H1 (cell line): ENCODE results near the gene CPXM1. TPM values are rescaled to one million over a fixed set of nuclear protein-coding genes. Genes with fewer than 3 reads are reported as not detected.

ENCODE experiments used
- CTCF ChIA-PET: fragments of 300-600 bp; sonication (Branson Sonifier 250); formaldehyde crosslinking; loops from one replicate; lab custom pipeline; 2021; ENCODE audit not compliant: partially characterized antibody; lab: Charles Lee
- POLR2A ChIA-PET: fragments of 300-600 bp; sonication (Branson Sonifier 250); formaldehyde crosslinking; loops from one replicate; lab custom pipeline; 2021; ENCODE audit warnings: inconsistent platforms; ENCODE audit not compliant: partially characterized antibody; lab: Charles Lee
- DNase-seq, 2 experiments: peaks; one replicate each; pipeline versions ENCODE4 v3.0.0 to v3.0.0-alpha.2; 2010 to 2022; ENCODE audit warnings: low spot score in 2 of 2, low read depth in 1 of 2, mixed read lengths in 1 of 2
- FAIRE-seq: peaks from 2 replicates; lab custom pipeline; 2011; peaks lifted over from hg19 to GRCh38; lab: Jason Lieb, UNC
- H2AFZ ChIP-seq: 2 replicates; pipeline ENCODE4 v1.8.1; 2012; ENCODE audit warnings: low read length, inconsistent platforms
- H2AK5ac ChIP-seq: 2 replicates; pipeline ENCODE4 v1.6.1; 2013; ENCODE audit warnings: low read depth, low read length
- H2BK120ac ChIP-seq: replicated peaks from 2 replicates; pipeline ENCODE3; 2013; ENCODE audit warnings: low read depth, low read length, inconsistent platforms
- H2BK12ac ChIP-seq: 2 replicates; pipeline ENCODE4 v1.6.1; 2013; ENCODE audit warnings: low read depth, low read length
- H2BK15ac ChIP-seq: 2 replicates; pipeline ENCODE4 v1.6.1; 2013; ENCODE audit warnings: low read length
- H2BK20ac ChIP-seq: 2 replicates; pipeline ENCODE4 v1.6.1; 2013; ENCODE audit warnings: low read length
- H2BK5ac ChIP-seq: 2 replicates; pipeline ENCODE4 v1.6.1; 2013; ENCODE audit warnings: low read depth, low read length
- H3K14ac ChIP-seq: 2 replicates; pipeline ENCODE4 v1.6.1; 2013; ENCODE audit warnings: inconsistent platforms; ENCODE audit not compliant: insufficient read length
- H3K18ac ChIP-seq: 2 replicates; pipeline ENCODE4 v1.6.1; 2013; ENCODE audit warnings: low read length; ENCODE audit errors: extremely low read depth
- H3K23ac ChIP-seq: 2 replicates; pipeline ENCODE4 v1.6.1; 2013; ENCODE audit warnings: inconsistent platforms; ENCODE audit not compliant: insufficient read length
- H3K23me2 ChIP-seq: 2 replicates; pipeline ENCODE4 v1.6.1; 2013; ENCODE audit warnings: low read depth, low read length
- H3K27ac ChIP-seq: 2 replicates; pipeline ENCODE4 v1.6.1; 2011; ENCODE audit warnings: low read depth, low read length, inconsistent platforms
- H3K27me3 ChIP-seq, 4 experiments: replicated peaks in 1 of 4; 1 replicate in 1 of 4; 2 replicates in 3 of 4; pipeline versions ENCODE4 v1.6.1 to v1.8.1; 2011 to 2013; ENCODE audit warnings: low read length in 3 of 4, mild to moderate bottlenecking in 3 of 4, inconsistent platforms in 2 of 4, mixed read lengths in 2 of 4, moderate library complexity in 1 of 4; ENCODE audit not compliant: control insufficient read depth in 3 of 4, insufficient read depth in 3 of 4; ENCODE audit errors: extremely low read depth in 1 of 4
- H3K36me3 ChIP-seq, 4 experiments: 2 replicates each; pipeline versions ENCODE4 v1.6.1 to v1.8.1; 2011 to 2013; ENCODE audit warnings: mild to moderate bottlenecking in 4 of 4, low read length in 3 of 4, moderate library complexity in 2 of 4, control low read depth in 1 of 4, inconsistent platforms in 1 of 4; ENCODE audit not compliant: insufficient read depth in 4 of 4, control insufficient read depth in 2 of 4
- H3K4ac ChIP-seq: replicated peaks from 2 replicates; pipeline ENCODE3; 2013; ENCODE audit warnings: low read length, low read depth, mixed read lengths, inconsistent platforms; ENCODE audit not compliant: insufficient read length
- H3K4me1 ChIP-seq, 4 experiments: replicated peaks in 1 of 4; 1 replicate in 1 of 4; 2 replicates in 3 of 4; pipeline versions ENCODE4 v1.6.1 to v1.8.1; 2011 to 2013; ENCODE audit warnings: low read length in 3 of 4, inconsistent platforms in 2 of 4, mixed read lengths in 1 of 4; ENCODE audit not compliant: insufficient read depth in 4 of 4, control insufficient read depth in 3 of 4
- H3K4me2 ChIP-seq, 2 experiments: 2 replicates each; pipeline versions ENCODE4 v1.6.1 to v1.8.1; 2011 to 2013; ENCODE audit warnings: low read depth in 2 of 2, low read length in 2 of 2, control low read depth in 1 of 2, inconsistent platforms in 1 of 2, mild to moderate bottlenecking in 1 of 2; ENCODE audit not compliant: insufficient read depth in 1 of 2
- H3K4me3 ChIP-seq, 4 experiments: fragments of 200-600, 300-600 bp in 1 of 4; sonication (generic), shearing (Covaris generic), sonication (Bioruptor Twin) in 1 of 4; 2 replicates each; pipeline versions ENCODE4 v1.5.1 to v1.8.1; 2011 to 2016; ENCODE audit warnings: low read length in 4 of 4, low read depth in 3 of 4, control low read depth in 2 of 4, inconsistent platforms in 2 of 4, mild to moderate bottlenecking in 2 of 4, mixed read lengths in 1 of 4, moderate library complexity in 1 of 4; ENCODE audit not compliant: insufficient read depth in 2 of 4; ENCODE audit errors: extremely low read depth in 1 of 4
- H3K56ac ChIP-seq: replicated peaks from 2 replicates; pipeline ENCODE3; 2013; ENCODE audit warnings: low read depth, mild to moderate bottlenecking, mixed read lengths, low read length, inconsistent platforms; ENCODE audit not compliant: insufficient read length
- H3K79me1 ChIP-seq: 2 replicates; pipeline ENCODE4 v1.6.1; 2013; ENCODE audit warnings: low read depth, low read length, control low read depth
- H3K79me2 ChIP-seq, 2 experiments: 2 replicates each; pipeline versions ENCODE4 v1.6.1 to v1.8.1; 2012 to 2013; ENCODE audit warnings: low read length in 2 of 2, mild to moderate bottlenecking in 2 of 2, inconsistent platforms in 1 of 2; ENCODE audit not compliant: insufficient read depth in 2 of 2, control insufficient read depth in 1 of 2
- H3K9ac ChIP-seq, 4 experiments: replicated peaks in 1 of 4; 1 replicate in 1 of 4; 2 replicates in 3 of 4; pipeline versions ENCODE4 v1.6.1 to v1.8.1; 2011 to 2013; ENCODE audit warnings: low read depth in 3 of 4, low read length in 3 of 4, control low read depth in 2 of 4, mild to moderate bottlenecking in 2 of 4, moderate library complexity in 2 of 4, inconsistent platforms in 1 of 4; ENCODE audit errors: extremely low read depth in 1 of 4
- H3K9me3 ChIP-seq, 2 experiments: 2 replicates each; pipeline versions ENCODE4 v1.6.1 to v1.8.1; 2012 to 2013; ENCODE audit warnings: mild to moderate bottlenecking in 2 of 2, moderate library complexity in 2 of 2, control low read depth in 1 of 2, inconsistent platforms in 1 of 2, low read depth in 1 of 2, low read length in 1 of 2, mixed read lengths in 1 of 2; ENCODE audit not compliant: insufficient read depth in 2 of 2
- H4K20me1 ChIP-seq, 2 experiments: replicated peaks in 1 of 2; 2 replicates each; pipeline versions ENCODE3 to v1.8.1; 2011 to 2013; ENCODE audit warnings: inconsistent platforms in 2 of 2, low read length in 2 of 2, mild to moderate bottlenecking in 1 of 2; ENCODE audit not compliant: insufficient read depth in 2 of 2, control insufficient read depth in 1 of 2
- H4K5ac ChIP-seq: 2 replicates; pipeline ENCODE4 v1.6.1; 2013; ENCODE audit warnings: low read length, low read depth, mixed read lengths, inconsistent platforms; ENCODE audit not compliant: insufficient read length
- H4K8ac ChIP-seq: 2 replicates; pipeline ENCODE4 v1.8.0; 2013; ENCODE audit warnings: mild to moderate bottlenecking, moderate library complexity, low read length, inconsistent platforms; ENCODE audit not compliant: insufficient read depth; ENCODE audit errors: extremely low read depth
- H4K91ac ChIP-seq: replicated peaks from 2 replicates; pipeline ENCODE3; 2013; ENCODE audit warnings: low read length, mixed read lengths, inconsistent platforms; ENCODE audit not compliant: insufficient read length
- NRF1 ChIP-seq: IDR thresholded peaks from 2 replicates; pipeline ENCODE4 v1.6.1; 2011; ENCODE audit warnings: mild to moderate bottlenecking, low read depth, low read length, improper control_type of control experiment
- SAP30 ChIP-seq: fragments of 300-600 bp; sonication (generic); IDR thresholded peaks from 2 replicates; pipeline ENCODE4 v1.7.1; 2012; ENCODE audit warnings: low read length, moderate library complexity, mild to moderate bottlenecking, inconsistent platforms; ENCODE audit not compliant: insufficient read depth, insufficient replicate concordance
- SIX5 ChIP-seq: IDR thresholded peaks from 2 replicates; pipeline ENCODE4 v1.6.1; 2011; ENCODE audit warnings: mild to moderate bottlenecking, low read depth, low read length
- WGBS, 2 experiments: shearing (Covaris generic) in 1 of 2; methylation state at CpG; one replicate each; pipeline versions ENCODE4 v1.1.6 to v1.1.7; 2013 to 2015; ENCODE audit warnings: low lambda C conversion rate in 2 of 2, mixed read lengths in 2 of 2, inconsistent platforms in 1 of 2, low coverage in 1 of 2, missing lambda C conversion rate in 1 of 2; ENCODE audit not compliant: insufficient replicate concordance in 2 of 2, insufficient coverage in 1 of 2, insufficient read length in 1 of 2; ENCODE audit errors: extremely low coverage in 1 of 2, missing lambda C conversion rate in 1 of 2; 5-methylcytosine and 5-hydroxymethylcytosine counted together
- polyA plus RNA-seq, 7 experiments: library from polyadenylated mRNA; depleted of rRNA in 3 of 7; stranded (reverse) in 5 of 7; unstranded in 2 of 7; fragments of >200 nt in 5 of 7; fragments of 200-250 nt in 2 of 7; gene quantifications; 1 replicate in 5 of 7; 2 replicates in 1 of 7; 4 replicates in 1 of 7; pipeline versions ENCODE4 v1.2.1 to v1.2.3, GENCODE V29; 2011 to 2013; ENCODE audit warnings: missing spikeins in 2 of 7, mixed read lengths in 2 of 7
- total RNA-seq: library from RNA; stranded (reverse); fragmentation: NEBNext Ultra II Directional; extraction: Animal tissue kit (Norgen Biotek cat#: 25700); gene quantifications from 2 replicates; pipeline ENCODE4 v1.2.1, GENCODE V29; 2021

The CPXM1 gene
- total and polyA plus RNA-seq, 2 of the 8 experiments (the other 6 are each of a cell fraction or from before 2014, with no cell fraction given): 31.3 to 81.9 TPM

DNA sequence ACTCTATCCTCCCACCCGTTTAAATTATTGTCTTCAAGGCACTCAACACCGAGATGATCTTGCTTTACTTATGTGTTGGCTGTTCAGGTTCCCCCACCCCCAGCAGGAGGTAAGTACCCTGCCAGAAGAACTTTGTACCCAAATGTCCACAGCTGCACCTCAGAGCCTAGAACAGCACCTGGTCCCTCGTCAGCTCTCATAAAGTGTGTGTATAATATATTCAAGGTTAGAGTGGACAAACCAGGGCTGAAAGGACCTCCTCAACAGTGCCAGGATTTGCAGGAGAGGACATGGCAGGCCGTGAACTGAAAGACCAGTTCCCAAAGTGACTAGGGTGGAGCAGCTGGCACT, 5.9 kb upstream of the CPXM1 start:
- H2AFZ ChIP-seq: no peak overlapping the region

More for the DNA sequence above, 5.9 kb upstream of the CPXM1 start:
- Histone ChIP-seq H3K23me2 (peaks cover 7% of the 10 kb centered on the region; the same call in 1 of the 2 replicates), H3K9ac (no peak overlapping the region), H3K27ac (no peak overlapping the region), H4K8ac (no peak overlapping the region), H3K79me2 (no peaks in the 10 kb centered on the region), H4K91ac (no peak overlapping the region), H2BK120ac (no peak overlapping the region), H3K14ac (no peak overlapping the region), H3K4ac (no peak overlapping the region), H3K18ac (no peak overlapping the region), H3K36me3 (no peaks in the 10 kb centered on the region), H2BK15ac (no peak overlapping the region), H3K4me3 (no peak overlapping the region)
- 79% methylated on average over 4 of the region's 4 CpGs; no CpG with 5 or more reads in 1 of the 2 experiments for WGBS, 2 experiments
- TF ChIP-seq SIX5 (no peak), NRF1 (no peak), SAP30 (no peak)
- TF ChIP-seq, all 59 proteins: peak for 0
- FAIRE-seq (no peak), DNase-seq (no peak)
- Histone ChIP-seq H3K79me1 (no peaks in the 10 kb centered on the region), H3K4me1 (peaks cover 0 to 13% (median 10%) of the 10 kb centered on the region in 4 experiments; a peak in 6 of 7 replicates), H4K5ac (no peak overlapping the region), H2BK12ac (no peak overlapping the region), H3K9me3 (no peaks in the 10 kb centered on the region), H4K20me1 (peaks cover 0 to 2% of the 10 kb centered on the region in 2 experiments), H2BK20ac (no peak overlapping the region), H2BK5ac (no peak overlapping the region), H3K56ac (no peak overlapping the region), H3K27me3 (peaks cover 41 to 66% (median 60%) of the 10 kb centered on the region in 4 experiments), H3K23ac (no peak overlapping the region), H2AK5ac (no peak overlapping the region), H3K4me2 (peak overlapping the region in 1 of 2 experiments; percentile 79; a peak in 1 of 4 replicates)
- ChIA-PET CTCF (interaction anchor here (2.0 kb wide), 1 partner anchor 49 kb away, joined by 8 read pairs; no protein-coding TSS in a partner anchor), POLR2A (interaction anchor here (1.4 kb wide), 1 partner anchor 51 kb away, joined by 4 read pairs; no protein-coding TSS in a partner anchor)
